Breast epithelium (tissue), 3 donors: ENCODE measurements around the gene APAF1.

Experiments
- POLR2A ChIP-seq: fragments of 450-650 bp; IDR thresholded peaks from one replicate; pipeline ENCODE4 v1.6.1; 2016; ENCODE audit warnings: antibody characterized with exemption, mild to moderate bottlenecking, moderate library complexity
- POLR2AphosphoS5 ChIP-seq, 3 donors: sonication (generic); formaldehyde crosslinking; IDR thresholded peaks; one replicate each; pipeline ENCODE4 v1.6.1; 2017; ENCODE audit warnings: antibody characterized with exemption in 3 of 3
- TF ChIP-seq, protein P1 (sequence below), 3 donors: fragments of 450-650 bp; IDR thresholded peaks; one replicate each; pipeline ENCODE4 v1.5.1; 2016 to 2017; ENCODE audit warnings: antibody characterized with exemption in 3 of 3, mild to moderate bottlenecking in 3 of 3, moderate library complexity in 3 of 3

DNA sequence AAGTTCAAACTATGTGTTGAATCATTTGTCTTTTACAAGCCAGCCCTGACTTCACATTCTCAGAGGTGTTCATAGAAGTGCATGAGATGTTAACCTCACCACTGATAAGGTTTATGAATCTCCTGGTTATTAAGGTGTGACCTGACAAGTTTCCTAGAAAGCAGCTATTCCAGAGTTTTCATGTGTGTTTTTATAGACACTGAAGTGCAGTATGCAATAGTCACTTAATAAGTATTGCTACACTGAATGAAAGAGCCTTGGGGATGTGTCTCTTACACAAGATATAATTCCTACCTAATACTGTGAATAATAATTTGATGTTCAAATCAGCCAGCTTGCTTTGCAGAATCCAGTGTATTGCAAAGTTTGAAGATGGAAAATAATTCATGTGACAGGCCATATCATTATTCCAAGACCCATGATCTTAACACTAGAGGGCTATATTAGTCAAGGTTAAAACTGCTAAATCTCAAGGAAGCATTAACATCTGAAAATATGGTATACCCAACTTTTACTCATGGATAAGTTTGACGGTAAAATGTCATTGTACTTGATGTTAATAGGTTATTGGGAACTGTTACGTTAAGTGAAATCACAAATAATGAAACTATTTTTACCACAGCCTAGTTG is 38.6 kb upstream of the APAF1 start:
- TF ChIP-seq, protein P1, sequence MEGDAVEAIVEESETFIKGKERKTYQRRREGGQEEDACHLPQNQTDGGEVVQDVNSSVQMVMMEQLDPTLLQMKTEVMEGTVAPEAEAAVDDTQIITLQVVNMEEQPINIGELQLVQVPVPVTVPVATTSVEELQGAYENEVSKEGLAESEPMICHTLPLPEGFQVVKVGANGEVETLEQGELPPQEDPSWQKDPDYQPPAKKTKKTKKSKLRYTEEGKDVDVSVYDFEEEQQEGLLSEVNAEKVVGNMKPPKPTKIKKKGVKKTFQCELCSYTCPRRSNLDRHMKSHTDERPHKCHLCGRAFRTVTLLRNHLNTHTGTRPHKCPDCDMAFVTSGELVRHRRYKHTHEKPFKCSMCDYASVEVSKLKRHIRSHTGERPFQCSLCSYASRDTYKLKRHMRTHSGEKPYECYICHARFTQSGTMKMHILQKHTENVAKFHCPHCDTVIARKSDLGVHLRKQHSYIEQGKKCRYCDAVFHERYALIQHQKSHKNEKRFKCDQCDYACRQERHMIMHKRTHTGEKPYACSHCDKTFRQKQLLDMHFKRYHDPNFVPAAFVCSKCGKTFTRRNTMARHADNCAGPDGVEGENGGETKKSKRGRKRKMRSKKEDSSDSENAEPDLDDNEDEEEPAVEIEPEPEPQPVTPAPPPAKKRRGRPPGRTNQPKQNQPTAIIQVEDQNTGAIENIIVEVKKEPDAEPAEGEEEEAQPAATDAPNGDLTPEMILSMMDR (IDR thresholded peaks at IDR 0.05): no peak
- TF ChIP-seq POLR2AphosphoS5 (IDR thresholded peaks at IDR 0.05): no peak
- TF ChIP-seq POLR2A: no peak
